K562 (cell line): ENCODE data around the gene PDLIM5. TPM values are rescaled to one million over a fixed set of nuclear protein-coding genes. Genes with fewer than 3 reads are reported as not detected.

Experiments
- ATAC-seq: fragments of 200-7000 bp; cut with Tn5 transposase; 3 replicates; pipeline ENCODE4 v1.9.1; 2020; ENCODE audit warnings: moderate library complexity
- BruUV-seq: library from RNA; stranded (reverse); fragments of 400-500 nt; replicated peaks from 2 replicates; lab custom pipeline; 2021; lab: Mats Ljungman, UMichigan
- CTCF ChIA-PET: fragments of 300-600 bp; formaldehyde crosslinking; extraction: SDS; loops from one replicate; lab custom pipeline; 2021; ENCODE audit warnings: low intra/inter-chr PET ratio; lab: Yijun Ruan, JAX
- POLR2A ChIA-PET: fragments of 300-600, 350-650 bp; sonication (Branson Sonifier 250); formaldehyde crosslinking; extraction: SDS; loops from one replicate; lab custom pipeline; 2021; ENCODE audit warnings: antibody characterized with exemption, inconsistent platforms; lab: Yijun Ruan, JAX
- DNase-seq, 4 experiments: peaks; one replicate each; pipeline versions ENCODE4 v3.0.0 to v3.0.0-alpha.2; 2011 to 2018; ENCODE audit warnings: low spot score in 3 of 4, mixed read lengths in 3 of 4; ENCODE audit errors: extremely low read depth in 1 of 4
- FAIRE-seq: peaks from 2 replicates; lab custom pipeline; 2011; peaks lifted over from hg19 to GRCh38; lab: Jason Lieb, UNC
- H2AFZ ChIP-seq: 2 replicates; pipeline ENCODE4 v1.6.0; 2011; ENCODE audit warnings: low read depth, low read length, control low read depth, inconsistent platforms
- H3K27ac ChIP-seq: fragments of 200-600 bp; 3 replicates; pipeline ENCODE4 v1.8.0; 2011; ENCODE audit warnings: low read depth, mild to moderate bottlenecking, control low read depth, inconsistent platforms, low read length, moderate library complexity, mixed read lengths; ENCODE audit errors: extremely low read depth
- H3K27me3 ChIP-seq, 2 experiments: fragments of 300-600 bp in 1 of 2; 2 replicates in 1 of 2; 3 replicates in 1 of 2; pipeline versions ENCODE4 v1.6.0 to v1.8.0; 2011; ENCODE audit warnings: inconsistent platforms in 2 of 2, low read length in 2 of 2, mild to moderate bottlenecking in 1 of 2, mixed read lengths in 1 of 2, moderate library complexity in 1 of 2; ENCODE audit not compliant: control insufficient read depth in 2 of 2, insufficient read depth in 2 of 2
- H3K36me3 ChIP-seq: fragments of 300-600 bp; 3 replicates; pipeline ENCODE4 v1.8.0; 2011; ENCODE audit warnings: mild to moderate bottlenecking, low read length, inconsistent platforms; ENCODE audit not compliant: control insufficient read depth, insufficient read depth
- H3K4me1 ChIP-seq, 2 experiments: fragments of 200-600 bp in 1 of 2; replicated peaks in 1 of 2; 2 replicates in 1 of 2; 3 replicates in 1 of 2; pipeline versions ENCODE4 v1.5.1 to v1.8.0; 2011; ENCODE audit warnings: inconsistent platforms in 2 of 2, low read length in 2 of 2, mild to moderate bottlenecking in 1 of 2, mixed read lengths in 1 of 2, moderate library complexity in 1 of 2; ENCODE audit not compliant: control insufficient read depth in 2 of 2, insufficient read depth in 2 of 2
- H3K4me2 ChIP-seq: 2 replicates; pipeline ENCODE4 v1.6.1; 2011; ENCODE audit warnings: low read length, control low read depth, inconsistent platforms, mixed read lengths; ENCODE audit not compliant: insufficient read depth
- H3K4me3 ChIP-seq: fragments of 200-600 bp; sonication (generic), shearing (Covaris generic); 2 replicates; pipeline ENCODE4 v1.5.1; 2016; ENCODE audit warnings: control low read depth, inconsistent platforms
- H3K79me2 ChIP-seq: fragments of 200-600 bp; 3 replicates; pipeline ENCODE4 v1.8.0; 2011; ENCODE audit warnings: low read length, inconsistent platforms; ENCODE audit not compliant: control insufficient read depth, insufficient read depth
- H3K9ac ChIP-seq, 2 experiments: 2 replicates each; pipeline versions ENCODE4 v1.6.0 to v1.6.1; 2011; ENCODE audit warnings: low read depth in 2 of 2, low read length in 2 of 2, control low read depth in 1 of 2, inconsistent platforms in 1 of 2, mild to moderate bottlenecking in 1 of 2, mixed read lengths in 1 of 2; ENCODE audit not compliant: insufficient read depth in 1 of 2
- H3K9me1 ChIP-seq: one replicate; pipeline ENCODE4 v1.6.0; 2011; ENCODE audit warnings: inconsistent platforms, mild to moderate bottlenecking, low read length, moderate library complexity; ENCODE audit not compliant: control insufficient read depth, insufficient read depth
- H3K9me3 ChIP-seq: replicated peaks from 2 replicates; pipeline ENCODE4 v1.5.1; 2011; ENCODE audit warnings: low read depth, low read length, inconsistent platforms; ENCODE audit not compliant: control insufficient read depth, insufficient read depth
- H4K20me1 ChIP-seq: replicated peaks from 2 replicates; pipeline ENCODE4 v1.6.1; 2011; ENCODE audit warnings: low read length, inconsistent platforms, mixed read lengths; ENCODE audit not compliant: control insufficient read depth, insufficient read depth
- ARHGAP35 ChIP-seq: fragments of 450-650 bp; IDR thresholded peaks from 2 replicates; pipeline ENCODE4 v1.6.1; 2018; ENCODE audit not compliant: partially characterized antibody
- CBFA2T3 ChIP-seq: fragments of 450-650 bp; IDR thresholded peaks from 2 replicates; pipeline ENCODE4 v1.6.1; 2017
- FOXK2 ChIP-seq, 2 experiments: fragments of 450-650 bp; IDR thresholded peaks in 1 of 2; conservative IDR thresholded peaks in 1 of 2; 2 replicates each; pipeline ENCODE4 v1.6.1; 2016; ENCODE audit warnings: low read depth in 2 of 2, mild to moderate bottlenecking in 1 of 2
- JUND ChIP-seq, 2 experiments: IDR thresholded peaks; 2 replicates in 1 of 2; 3 replicates in 1 of 2; pipeline ENCODE4 v1.6.1; 2011; ENCODE audit warnings: borderline replicate concordance in 2 of 2, low read depth in 2 of 2, low read length in 2 of 2, improper control_type of control experiment in 1 of 2, missing biosample characterization in 1 of 2, missing genetic modification characterization in 1 of 2, missing genetic modification reagents in 1 of 2
- PTRF ChIP-seq: fragments of 450-650 bp; IDR thresholded peaks from 2 replicates; pipeline ENCODE4 v1.6.1; 2016; ENCODE audit warnings: mild to moderate bottlenecking, missing genetic modification characterization, missing compliant biosample characterization
- ZFPM2 ChIP-seq: fragments of 250-450 bp; sonication (Bioruptor Pico); IDR thresholded peaks from 2 replicates; pipeline ENCODE4 v1.5.1; 2022; ENCODE audit warnings: mild to moderate bottlenecking
- ZMIZ1 ChIP-seq, 2 experiments: fragments of 150-350 bp in 1 of 2; IDR thresholded peaks; 2 replicates each; pipeline ENCODE4 v1.6.1; 2012 to 2016; ENCODE audit warnings: low read depth in 2 of 2, low read length in 2 of 2, mild to moderate bottlenecking in 1 of 2, moderate library complexity in 1 of 2
- ZNF311 ChIP-seq: fragments of 250-450 bp; sonication (Bioruptor Pico); IDR thresholded peaks from 2 replicates; pipeline ENCODE4 v1.4.0; 2020; ENCODE audit warnings: mild to moderate bottlenecking, moderate library complexity
- ZNF384 ChIP-seq: IDR thresholded peaks from 2 replicates; pipeline ENCODE4 v1.6.1; 2012; ENCODE audit warnings: low read depth, low read length, improper control_type of control experiment
- ZNF644 ChIP-seq: fragments of 200-800 bp; sonication (Bioruptor generic); IDR thresholded peaks from 2 replicates; pipeline ENCODE4 v1.6.1; 2016; ENCODE audit warnings: low read depth, missing genetic modification characterization, missing compliant biosample characterization
- WGBS: fragments of 100-300 bp; shearing (Covaris generic); methylation state at CpG from one replicate; pipeline ENCODE4 v1.1.6; 2016; ENCODE audit warnings: low coverage, mixed read lengths; ENCODE audit not compliant: insufficient coverage; ENCODE audit errors: missing lambda C conversion rate; 5-methylcytosine and 5-hydroxymethylcytosine counted together
- in situ Hi-C: fragments of 300-500 bp; cut with MboI; formaldehyde crosslinking; loops from 4 replicates; pipeline ENCODE4 v1.15.0; 2018; ENCODE audit warnings: inconsistent platforms, mixed read lengths
- intact Hi-C: fragments of 100-400 bp; cut with micrococcal nuclease; formaldehyde crosslinking; loops from 2 replicates; pipeline ENCODE4 v1.14.2; 2022
- polyA plus RNA-seq, 8 experiments: library from polyadenylated mRNA; depleted of rRNA in 4 of 8; stranded (reverse) in 5 of 8; unstranded in 3 of 8; fragments of >200 nt; fragmentation: Nextera tagmentation in 2 of 8; fragmentation: Illumina TruSeq in 1 of 8; extraction: Ambion mirVana in 2 of 8; extraction: Trizol in 1 of 8; gene quantifications; 2 replicates each; pipeline versions ENCODE4 v1.2.1 to v1.2.3, GENCODE V29; 2011 to 2014; ENCODE audit warnings: inconsistent platforms in 1 of 8, missing spikeins in 1 of 8
- total RNA-seq, 7 experiments: library from RNA; depleted of rRNA in 6 of 7; stranded (reverse); fragments of >200 nt in 6 of 7; fragmentation: Illumina TruSeq in 2 of 7; extraction: Trizol in 2 of 7; gene quantifications; 2 replicates each; pipeline versions ENCODE4 v1.2.1 to v1.2.3, GENCODE V29; 2011 to 2021; ENCODE audit warnings: low replicate concordance in 1 of 7
- TF ChIP-seq, protein P1 (sequence below): sonication (generic); formaldehyde crosslinking; IDR thresholded peaks from 2 replicates; pipeline ENCODE4 v1.8.0; 2022; ENCODE audit warnings: mild to moderate bottlenecking, missing genetic modification reagents, borderline replicate concordance

PDLIM5 gene
- total and polyA plus RNA-seq, 9 of the 15 experiments (the other 6 are each of a cell fraction or from before 2014, with no cell fraction given): 36.9 to 127 (median 62.5) TPM

- POLR2A ChIA-PET: no interaction called here
- Histone ChIP-seq H3K36me3 (no peaks in the 10 kb centered on the region), H3K27me3 (no peaks in the 10 kb centered on the region), H3K9me3 (no peaks in the 10 kb centered on the region), H3K4me3 (no peak overlapping the region), H3K4me2 (no peak overlapping the region), H4K20me1 (no peaks in the 10 kb centered on the region), H3K9ac (no peak overlapping the region), H3K27ac (no peak overlapping the region), H2AFZ (no peak overlapping the region), H3K9me1 (no peaks in the 10 kb centered on the region), H3K4me1 (peaks cover 0 to 3% of the 10 kb centered on the region in 2 experiments; a peak in 3 of 5 replicates), H3K79me2 (peaks cover 32% of the 10 kb centered on the region)
- DNase-seq: no peak
- BruUV-seq: no TSS peak
- intact Hi-C loops (no loop called here), in situ Hi-C loops (no loop called here)
- no peak for ATAC-seq
- WGBS: 83% methylated on average over 3 of the region's 3 CpGs
- FAIRE-seq: no peak
- no peak for TF ChIP-seq ZNF644 (tag)
- TF ChIP-seq ZNF384: no peak
- no peak for TF ChIP-seq JUND (IDR thresholded peaks at IDR 0.05; ENCODE audit: borderline replicate concordance, low read depth, low read length)
- TF ChIP-seq JUND (tag; IDR thresholded peaks at IDR 0.05; ENCODE audit: borderline replicate concordance, low read depth, low read length): no peak
- no peak for TF ChIP-seq FOXK2 (conservative IDR thresholded peaks at IDR 0.05 in 1 of 2, IDR thresholded peaks at IDR 0.05 in 1 of 2; ENCODE audit: low read depth in 2 of 2)
- TF ChIP-seq ZMIZ1 (IDR thresholded peaks at IDR 0.05; ENCODE audit: low read depth in 2 of 2, low read length in 2 of 2): no peak
- TF ChIP-seq ARHGAP35: no peak
- no peak for TF ChIP-seq ZFPM2
- no peak for TF ChIP-seq PTRF (tag)
- TF ChIP-seq, protein P1, sequence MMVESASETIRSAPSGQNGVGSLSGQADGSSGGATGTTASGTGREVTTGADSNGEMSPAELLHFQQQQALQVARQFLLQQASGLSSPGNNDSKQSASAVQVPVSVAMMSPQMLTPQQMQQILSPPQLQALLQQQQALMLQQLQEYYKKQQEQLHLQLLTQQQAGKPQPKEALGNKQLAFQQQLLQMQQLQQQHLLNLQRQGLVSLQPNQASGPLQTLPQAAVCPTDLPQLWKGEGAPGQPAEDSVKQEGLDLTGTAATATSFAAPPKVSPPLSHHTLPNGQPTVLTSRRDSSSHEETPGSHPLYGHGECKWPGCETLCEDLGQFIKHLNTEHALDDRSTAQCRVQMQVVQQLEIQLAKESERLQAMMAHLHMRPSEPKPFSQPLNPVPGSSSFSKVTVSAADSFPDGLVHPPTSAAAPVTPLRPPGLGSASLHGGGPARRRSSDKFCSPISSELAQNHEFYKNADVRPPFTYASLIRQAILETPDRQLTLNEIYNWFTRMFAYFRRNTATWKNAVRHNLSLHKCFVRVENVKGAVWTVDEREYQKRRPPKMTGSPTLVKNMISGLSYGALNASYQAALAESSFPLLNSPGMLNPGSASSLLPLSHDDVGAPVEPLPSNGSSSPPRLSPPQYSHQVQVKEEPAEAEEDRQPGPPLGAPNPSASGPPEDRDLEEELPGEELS (CRISPR knock-in tag): no peak
- TF ChIP-seq CBFA2T3: no peak
- no peak for TF ChIP-seq ZNF311
- CTCF ChIA-PET: no interaction called here
Observed at GRCh38 chr4:94525993-94526728, 74.4 kb downstream of the PDLIM5 start.
